GM21423 (cell line): ENCODE results near the gene ZFPL1.
"Not testable (repeated sequence)": the region's sequence is repeated elsewhere in the genome, so short reads cannot be mapped to it uniquely, and the experiment has no call there.

Source experiments
- ATAC-seq: cut with Tn5 transposase; IDR thresholded peaks from one replicate; pipeline ENCODE4 v1.9.1; 2021; ENCODE audit warnings: mild to moderate bottlenecking, moderate library complexity; ENCODE audit not compliant: unreplicated experiment

The ZFPL1 gene

DNA sequence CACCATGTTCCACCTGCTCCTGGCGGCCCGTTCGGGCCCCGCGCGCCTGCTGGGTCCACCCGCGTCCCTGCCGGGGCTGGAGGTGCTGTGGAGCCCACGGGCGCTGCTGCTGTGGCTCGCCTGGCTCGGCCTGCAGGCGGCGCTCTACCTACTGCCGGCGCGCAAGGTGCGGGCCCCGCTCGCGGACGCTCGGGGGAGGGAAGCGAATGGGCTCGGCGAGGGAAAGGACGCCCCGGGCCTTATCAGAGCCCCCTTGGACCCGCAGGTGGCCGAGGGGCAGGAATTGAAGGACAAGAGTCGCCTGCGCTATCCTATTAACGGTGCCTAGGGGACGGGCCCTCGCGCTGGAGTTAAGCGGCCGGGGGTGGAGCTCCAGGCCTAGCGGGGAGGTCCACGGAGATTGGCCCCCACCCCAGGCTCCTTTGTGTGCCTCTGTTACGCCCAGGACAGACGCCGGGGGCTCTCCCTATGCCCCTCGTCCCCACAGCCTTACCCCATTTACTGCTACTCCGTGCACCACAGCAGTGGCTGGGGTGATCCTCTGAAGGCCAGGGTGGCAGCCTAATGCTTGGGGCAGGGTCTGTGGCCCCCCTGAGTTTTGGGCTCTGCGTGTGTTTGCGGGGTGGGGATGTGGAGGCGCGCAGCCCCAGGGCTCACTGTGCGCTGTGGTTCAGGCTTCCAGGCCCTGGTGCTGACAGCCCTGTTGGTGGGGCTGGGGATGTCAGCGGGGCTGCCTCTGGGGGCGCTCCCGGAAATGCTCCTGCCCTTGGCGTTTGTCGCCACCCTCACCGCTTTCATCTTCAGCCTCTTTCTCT is 28.7 kb downstream of the ZFPL1 start:
- peak; percentile 32 for ATAC-seq

DNA sequence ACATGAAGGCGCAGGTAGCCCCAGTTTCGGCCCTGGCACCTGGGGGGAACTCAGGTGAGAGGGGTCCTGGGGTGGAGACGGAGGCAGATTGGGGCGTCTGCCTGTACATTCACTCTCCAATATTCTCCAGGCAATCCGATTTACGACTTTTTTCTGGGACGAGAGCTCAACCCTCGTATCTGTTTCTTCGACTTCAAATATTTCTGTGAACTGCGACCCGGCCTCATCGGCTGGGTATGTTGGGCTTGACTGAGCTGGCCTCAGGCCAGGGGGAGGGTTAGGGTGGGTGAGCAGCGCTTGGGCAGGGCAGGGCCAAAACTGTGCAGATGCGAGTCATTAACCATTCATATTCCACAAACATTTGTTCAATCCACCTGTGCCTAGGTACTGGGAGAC is 29.3 kb downstream of the ZFPL1 start:
- no peak for ATAC-seq

DNA sequence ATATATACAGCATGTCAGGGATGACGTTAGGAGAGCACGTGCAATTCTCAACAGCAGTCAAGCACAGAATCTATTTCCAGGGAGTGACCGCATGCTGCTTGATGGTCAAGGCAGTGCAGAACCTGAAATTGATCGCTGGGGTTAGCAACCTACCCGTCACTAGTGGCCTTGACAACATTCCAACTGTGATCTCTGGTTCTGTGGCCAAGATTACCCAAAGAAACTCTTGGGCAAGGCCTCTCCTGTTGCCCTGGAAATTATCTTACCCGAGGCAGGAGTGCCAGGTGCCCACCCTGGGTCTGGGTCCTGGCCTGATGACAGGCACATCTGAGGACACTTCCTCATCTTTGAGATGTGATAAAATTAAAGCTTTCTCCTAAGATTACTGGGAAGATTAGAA is 29.8 kb downstream of the ZFPL1 start:
- no peak for ATAC-seq

DNA sequence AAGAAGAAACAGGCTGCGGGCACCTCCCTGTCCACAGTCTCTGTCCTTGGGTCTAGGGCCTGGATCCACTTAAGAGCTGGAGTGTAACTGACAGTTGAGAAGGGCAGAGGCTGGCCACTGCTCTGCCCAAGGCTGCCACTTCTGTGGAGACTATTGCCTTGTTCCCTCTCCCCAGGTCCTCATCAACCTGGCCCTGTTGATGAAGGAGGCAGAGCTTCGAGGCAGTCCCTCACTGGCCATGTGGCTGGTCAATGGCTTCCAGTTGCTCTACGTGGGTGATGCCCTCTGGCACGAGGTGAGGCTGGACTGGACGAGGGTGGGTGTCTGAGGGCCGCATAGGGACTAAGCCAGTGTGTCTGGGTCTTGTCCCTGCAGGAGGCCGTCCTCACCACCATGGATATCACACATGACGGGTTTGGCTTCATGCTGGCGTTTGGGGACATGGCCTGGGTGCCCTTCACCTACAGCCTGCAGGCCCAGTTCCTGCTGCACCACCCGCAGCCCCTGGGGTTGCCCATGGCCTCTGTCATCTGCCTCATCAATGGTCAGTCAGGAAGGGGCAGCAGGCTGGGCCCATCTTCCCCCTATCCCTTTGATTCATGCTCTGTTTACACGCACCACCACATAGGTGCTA is 30.6 kb downstream of the ZFPL1 start:
- no peak for ATAC-seq

DNA sequence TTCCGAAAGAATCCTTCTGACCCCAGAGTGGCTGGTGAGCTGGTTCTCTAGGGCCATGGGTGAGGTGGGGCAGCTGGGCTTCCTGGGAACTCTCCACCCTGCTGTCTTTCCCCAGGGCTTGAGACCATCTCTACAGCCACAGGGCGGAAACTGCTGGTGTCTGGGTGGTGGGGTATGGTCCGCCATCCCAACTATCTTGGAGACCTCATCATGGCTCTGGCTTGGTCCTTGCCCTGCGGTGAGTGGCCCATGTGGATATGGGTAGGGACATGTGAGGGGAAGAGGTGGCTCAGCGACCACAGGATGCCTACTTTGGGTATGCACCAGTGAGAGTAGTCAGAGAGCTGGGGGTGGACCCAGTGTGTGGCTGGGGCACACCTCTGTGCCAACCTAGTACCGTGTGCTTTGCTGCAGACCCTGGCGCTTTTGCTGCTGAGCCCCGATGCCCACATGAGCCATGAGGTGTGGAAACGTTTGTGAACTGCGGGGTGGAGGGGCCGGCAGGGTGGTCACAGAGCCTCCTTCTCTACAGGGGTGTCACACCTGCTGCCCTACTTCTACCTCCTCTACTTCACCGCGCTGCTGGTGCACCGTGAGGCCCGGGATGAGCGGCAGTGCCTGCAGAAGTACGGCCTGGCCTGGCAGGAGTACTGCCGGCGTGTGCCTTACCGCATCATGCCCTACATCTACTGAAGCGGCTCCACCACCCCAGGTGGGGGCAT is 31.5 kb downstream of the ZFPL1 start:
- no peak for ATAC-seq

DNA sequence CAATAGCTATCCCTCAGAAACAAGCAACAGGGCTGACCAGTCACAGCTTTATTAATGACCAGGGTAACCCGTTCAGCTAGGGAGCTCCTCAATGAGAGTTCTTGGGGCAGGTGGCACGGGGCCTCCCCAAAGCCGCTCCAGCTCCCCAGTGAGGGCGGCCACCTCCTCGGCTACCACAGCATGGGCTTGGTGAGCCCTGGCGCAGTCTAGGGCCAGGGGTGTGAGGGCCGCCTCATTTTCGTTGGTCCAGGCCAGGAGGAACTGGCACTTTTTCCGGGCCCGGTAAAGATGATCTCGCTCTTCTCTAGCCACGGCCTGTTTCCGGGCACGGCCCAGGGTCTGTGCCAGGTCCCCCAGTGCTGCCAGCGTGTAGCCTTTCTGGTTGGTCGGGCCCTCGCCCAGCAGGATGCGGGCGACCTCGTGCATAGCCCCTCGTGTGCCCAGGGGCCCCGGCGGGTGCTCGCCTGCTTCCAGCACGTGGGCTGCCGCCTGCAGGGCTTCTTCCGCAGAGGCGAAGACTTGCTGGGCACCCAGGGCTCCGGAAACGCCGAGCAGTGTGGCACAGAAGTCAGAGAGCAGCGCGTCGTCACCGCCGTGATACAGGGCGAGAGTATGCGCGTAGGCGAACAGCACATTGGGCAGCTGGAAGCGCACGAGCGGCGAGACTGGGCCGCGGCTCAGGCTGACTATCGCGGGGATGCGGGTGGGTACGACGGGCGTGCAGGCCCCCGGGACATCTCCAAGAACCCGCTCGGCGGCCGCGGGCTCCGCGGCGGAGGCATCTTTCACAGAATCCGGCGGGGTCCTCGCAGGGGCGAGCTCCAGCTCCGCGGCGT is 32.6 kb downstream of the ZFPL1 start:
- ATAC-seq, result no peak

DNA sequence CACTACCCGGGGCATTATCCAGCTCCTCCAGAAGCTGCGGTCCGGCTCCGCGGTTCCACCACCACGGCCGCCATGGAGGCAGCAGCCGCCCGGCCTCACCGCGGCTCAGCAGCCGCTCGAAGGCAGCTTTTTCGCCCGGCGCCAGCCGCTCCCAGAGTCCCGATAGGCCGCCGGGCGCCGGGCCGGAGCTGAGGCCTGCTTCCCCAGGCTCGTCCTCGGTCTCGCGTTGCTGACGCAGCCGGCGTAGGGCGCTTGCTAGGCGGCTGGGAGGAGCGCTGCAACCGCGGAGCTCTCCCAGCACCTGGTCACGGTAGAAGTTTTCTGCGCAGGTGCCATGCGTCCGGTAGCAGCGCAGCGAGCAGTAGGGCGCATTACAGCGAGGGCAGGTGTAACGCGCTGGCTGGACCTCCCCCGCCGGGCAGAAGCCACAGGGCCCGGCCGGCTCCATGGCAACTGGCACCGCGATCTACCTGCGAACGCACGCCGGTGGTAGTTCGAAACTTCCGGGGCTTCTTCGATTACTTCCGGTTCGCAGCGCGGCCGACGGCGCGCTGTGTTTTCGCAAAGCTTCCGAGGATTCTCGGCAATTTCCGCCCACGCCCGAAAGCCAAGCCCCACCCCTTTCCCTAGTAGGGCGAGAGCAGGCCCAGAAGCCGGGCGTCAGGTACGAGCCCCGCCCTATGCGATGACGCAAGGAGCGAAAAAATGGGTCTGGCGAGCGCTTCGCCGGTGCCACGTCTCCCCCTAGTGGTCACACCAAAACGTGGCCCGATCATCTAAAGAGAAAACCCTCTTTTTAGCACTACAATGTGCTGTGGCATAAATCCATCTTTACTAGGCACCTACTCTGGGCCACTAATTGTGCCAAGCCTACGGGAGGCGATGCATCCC is 33.4 kb downstream of the ZFPL1 start, which contains the start of gene ZNHIT2:
TSS of gene ZNHIT2 (minus strand) at position 496 of the 891 bp plus-strand sequence. CDS start at position 448, 48 bp downstream.
- ATAC-seq, result peak; percentile 56

DNA sequence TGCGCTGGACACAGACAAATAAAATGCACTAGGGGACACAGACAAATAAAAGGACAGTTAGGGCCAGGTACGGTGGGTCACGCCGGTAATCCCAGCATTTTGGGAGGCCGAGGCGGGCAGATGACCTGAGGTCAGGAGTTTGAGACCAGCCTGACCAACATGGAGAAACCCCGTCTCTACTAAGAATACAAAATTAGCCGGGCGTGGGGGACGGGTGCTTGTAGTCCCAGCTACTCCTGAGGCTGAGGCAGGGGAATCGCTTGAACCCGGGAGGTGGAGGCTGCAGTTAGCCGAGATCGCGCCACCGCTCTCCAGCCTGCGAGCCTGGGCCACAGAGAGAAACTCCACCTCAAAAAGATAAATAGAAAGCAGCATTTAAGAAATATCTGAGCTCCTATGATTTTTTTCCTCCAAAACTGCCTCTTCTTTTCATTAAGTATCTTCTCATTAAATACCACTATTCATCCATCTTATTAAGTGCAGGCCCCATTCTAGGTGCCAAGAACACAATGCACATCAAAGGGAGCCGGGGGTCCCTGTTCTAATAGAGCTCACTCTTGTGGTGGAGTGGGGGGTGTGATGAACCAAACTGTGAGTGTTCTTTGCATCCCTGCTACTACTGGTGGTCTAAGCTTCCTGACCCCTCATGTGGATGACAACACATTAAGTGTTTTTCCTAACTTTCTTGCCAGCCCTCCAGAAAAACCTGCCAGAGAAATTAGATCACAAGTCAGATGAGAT is 34.2 kb downstream of the ZFPL1 start:
- ATAC-seq, result no peak

DNA sequence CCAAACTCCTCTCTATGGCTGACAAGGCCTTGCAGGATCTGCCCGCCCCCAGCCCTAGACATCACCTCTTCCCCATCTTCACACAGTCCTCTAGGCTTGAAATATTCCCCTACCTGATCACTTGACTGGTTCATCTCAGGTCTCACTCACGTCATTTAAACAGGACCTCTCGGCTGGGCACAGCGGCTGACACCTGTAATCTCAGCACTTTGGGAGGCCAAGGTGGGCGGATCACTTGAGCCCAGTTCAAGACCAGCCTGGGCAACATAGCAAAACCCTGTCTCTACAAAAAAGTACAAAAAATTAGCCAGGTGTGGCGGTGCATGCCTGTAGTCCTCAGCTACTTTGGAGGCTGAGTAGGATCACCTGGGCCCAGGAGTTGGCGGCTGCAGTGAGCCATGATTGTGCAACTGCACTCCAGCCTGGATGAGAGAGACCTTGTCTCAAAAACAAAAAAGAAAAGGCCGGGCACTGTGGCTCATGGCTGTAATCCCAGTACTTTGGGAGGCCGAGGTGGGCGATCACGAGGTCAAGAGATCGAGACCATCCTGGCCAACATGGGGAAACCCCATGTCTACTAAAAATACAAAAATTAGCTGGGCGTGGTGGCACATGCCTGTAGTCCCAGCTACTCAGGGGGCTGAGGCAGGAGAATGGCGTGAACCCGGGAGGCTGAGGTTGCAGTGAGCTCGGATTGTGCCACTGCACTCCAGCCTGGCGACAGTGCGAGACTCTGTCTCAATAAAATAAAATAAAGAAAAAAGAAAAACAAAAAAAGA is 35.1 kb downstream of the ZFPL1 start:
- ATAC-seq, result not testable (repeated sequence)

DNA sequence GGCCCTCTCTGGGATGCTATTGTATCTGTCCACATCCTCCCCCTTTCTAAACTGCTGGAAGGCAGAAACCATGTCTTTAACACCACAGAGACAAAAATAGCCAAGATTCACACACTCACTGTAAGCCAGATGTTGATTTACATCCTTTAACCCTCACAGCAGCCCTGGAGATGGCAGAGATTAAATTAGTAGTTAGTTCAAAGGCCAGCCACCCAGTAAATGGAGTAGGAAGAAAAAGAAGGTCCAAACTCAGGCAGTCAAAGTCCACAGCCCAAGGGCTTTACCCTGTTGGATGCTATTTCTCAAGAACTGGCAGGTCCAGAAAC is 35.6 kb downstream of the ZFPL1 start:
- ATAC-seq, result no peak

DNA sequence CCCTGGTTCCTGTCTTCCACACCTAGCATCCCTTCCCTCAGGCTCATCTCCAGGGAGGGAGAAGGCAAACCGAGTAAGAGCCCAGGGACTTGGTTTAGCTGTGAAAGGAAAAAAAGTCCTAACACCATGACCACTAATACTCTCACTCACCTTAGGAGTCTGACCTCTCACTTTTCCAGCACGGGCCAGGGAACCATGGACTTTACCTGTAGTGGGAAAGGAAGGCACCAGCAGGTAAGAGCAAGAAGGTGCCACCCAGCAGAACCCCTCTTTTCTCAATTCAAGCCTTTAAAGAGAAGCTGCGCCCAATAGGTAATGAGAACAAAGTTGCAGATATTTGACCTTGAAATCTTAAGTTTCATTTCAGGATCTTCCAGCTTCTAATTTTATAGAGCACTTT is 36.8 kb downstream of the ZFPL1 start:
- ATAC-seq, result no peak

DNA sequence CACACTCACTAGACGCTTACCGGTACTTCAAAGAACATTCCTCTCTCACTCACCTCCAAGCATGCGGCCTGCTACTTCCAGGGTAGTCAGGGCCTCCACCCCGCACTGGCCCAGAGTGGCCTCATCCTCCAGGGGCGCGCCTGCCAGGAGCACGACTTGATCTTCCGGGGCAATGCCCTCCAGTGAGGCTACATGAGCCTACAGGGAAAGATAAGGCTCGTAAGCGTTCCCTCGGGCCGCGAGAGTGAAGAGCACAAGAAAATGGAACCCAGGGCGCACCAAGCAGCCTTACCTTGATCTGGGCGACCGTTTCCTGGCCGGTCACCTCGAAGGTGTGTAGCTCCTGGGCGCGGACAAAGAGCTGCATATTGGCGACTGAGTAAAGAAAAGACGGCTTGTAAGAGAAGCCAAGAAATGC is 37.4 kb downstream of the ZFPL1 start:
- no peak for ATAC-seq

DNA sequence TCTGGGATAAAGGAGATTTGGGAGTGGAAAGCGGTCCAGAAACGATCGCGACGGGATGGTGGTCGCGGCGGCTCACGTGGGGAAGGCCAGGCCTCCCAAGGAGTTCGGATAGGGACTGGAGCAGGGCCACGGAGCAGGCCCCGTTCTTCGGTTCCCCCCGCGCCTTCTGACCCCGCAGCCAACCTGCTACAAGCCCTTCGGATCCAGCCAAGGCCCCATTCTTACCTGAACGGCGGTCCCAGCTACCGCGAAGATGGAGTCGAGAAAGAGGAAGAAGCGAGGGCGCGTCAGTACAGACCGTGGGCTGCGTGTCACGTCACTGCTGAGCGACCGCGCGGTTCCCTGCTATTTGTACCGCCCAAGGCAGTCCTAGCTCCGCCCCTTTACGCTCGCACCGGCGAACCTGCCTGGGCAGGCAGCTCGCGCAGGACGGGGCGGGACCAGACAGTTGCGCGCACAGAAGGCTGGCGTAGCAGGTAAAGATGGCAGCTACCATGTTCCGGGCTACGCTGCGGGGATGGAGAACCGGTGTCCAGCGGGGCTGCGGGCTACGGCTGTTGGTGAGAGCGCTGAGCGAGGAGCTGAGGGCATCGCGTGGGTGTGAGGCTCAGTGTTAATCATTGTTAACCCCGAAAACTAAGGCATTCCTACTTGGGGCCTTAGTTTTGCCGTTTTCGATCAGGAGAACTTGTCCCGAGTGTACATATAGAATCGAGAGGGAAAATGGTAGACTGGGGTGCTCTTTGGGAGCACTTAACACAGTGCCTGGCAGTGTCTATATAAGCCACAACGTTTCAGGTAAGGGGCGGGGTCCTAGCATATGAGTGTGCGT is 38.1 kb downstream of the ZFPL1 start, which contains the start of the genes FAU and MRPL49:
TSS of gene FAU (minus strand) at position 270 of the 832 bp plus-strand sequence. CDS start 321 bp downstream, outside the sequence.
TSS of gene MRPL49 (plus strand) at position 457 of the 832 bp plus-strand sequence. CDS start at position 483, 26 bp downstream.
- peak; percentile 65 for ATAC-seq

DNA sequence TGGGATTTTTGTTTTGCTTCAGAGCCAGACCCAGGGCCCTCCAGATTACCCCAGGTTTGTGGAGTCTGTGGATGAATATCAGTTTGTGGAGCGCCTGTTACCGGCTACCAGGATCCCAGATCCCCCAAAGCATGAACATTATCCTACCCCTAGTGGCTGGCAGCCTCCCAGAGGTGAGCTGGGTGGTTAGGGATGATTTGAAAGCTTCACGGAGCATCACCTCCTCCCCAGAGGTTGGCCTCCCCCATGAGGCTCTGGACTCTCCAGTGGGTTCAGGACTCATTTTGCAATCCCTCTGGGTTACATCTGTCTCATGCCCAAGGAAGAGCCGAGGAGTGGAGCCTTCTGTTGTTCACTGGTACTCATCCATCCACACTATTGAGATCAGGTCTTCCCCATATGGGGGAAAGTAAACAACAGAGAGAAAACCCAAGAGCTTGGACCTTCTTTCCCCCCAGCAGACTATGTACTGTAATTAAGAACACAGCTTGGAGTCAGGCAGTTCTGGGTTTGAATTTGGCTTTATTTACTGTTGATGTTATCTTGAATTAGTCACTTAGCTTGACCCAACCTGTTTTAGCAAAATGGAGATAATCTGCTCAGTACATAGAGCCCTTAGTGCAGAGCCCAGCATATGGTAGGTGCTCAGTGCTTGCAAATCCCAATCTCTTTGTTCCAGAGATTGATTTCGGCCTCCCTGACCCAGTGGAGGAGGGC is 40.6 kb downstream of the ZFPL1 start:
- no peak for ATAC-seq

DNA sequence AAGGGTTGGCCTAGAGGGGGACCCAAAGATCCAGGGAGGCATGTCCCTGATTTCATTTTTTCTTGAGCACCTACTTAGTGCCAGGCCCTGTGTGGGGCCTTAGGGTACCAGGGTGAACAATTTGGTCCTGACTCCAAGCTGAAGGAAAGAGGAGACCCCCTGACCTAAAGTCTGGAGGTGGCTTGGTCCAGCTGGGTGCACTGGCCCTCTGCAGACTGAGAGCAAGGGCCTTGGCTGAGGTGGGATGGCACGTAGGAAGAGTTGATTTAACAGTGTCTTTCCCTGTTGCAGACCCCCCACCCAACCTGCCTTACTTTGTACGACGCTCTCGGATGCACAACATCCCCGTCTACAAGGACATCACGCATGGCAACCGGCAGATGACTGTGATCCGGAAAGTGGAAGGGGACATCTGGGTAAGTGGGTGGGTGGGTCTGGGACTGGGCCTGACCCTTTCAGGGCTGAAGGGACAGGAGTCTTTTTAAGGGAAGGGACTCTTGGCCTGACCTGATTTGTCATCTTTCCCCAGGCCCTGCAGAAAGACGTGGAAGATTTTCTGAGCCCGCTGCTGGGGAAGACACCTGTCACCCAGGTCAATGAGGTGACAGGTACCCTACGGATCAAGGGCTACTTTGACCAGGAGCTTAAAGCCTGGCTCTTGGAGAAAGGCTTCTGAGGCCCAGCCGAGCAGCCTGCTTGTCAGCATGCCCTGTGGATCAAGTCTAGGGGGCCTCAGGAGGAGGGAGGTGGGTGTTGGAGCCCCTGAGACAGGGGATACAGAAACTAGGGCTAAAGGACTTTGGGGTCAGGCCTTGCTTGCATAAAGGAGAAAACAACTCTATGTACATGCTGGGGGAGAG is 41.4 kb downstream of the ZFPL1 start:
- ATAC-seq, result no peak
